Ishikawa (cell line): ENCODE results near the gene DOCK1.

Experiments
- CEBPB ChIP-seq: IDR thresholded peaks from 2 replicates; pipeline ENCODE4 v1.6.1; 2012
- CREB1 ChIP-seq: IDR thresholded peaks from 2 replicates; pipeline ENCODE4 v1.6.1; 2012; ENCODE audit warnings: low read depth
- EGR1 ChIP-seq: IDR thresholded peaks from 2 replicates; pipeline ENCODE4 v1.6.1; 2012
- EP300 ChIP-seq: IDR thresholded peaks from 2 replicates; pipeline ENCODE4 v1.6.1; 2012; ENCODE audit warnings: borderline replicate concordance
- FOXM1 ChIP-seq: IDR thresholded peaks from 2 replicates; pipeline ENCODE4 v1.6.1; 2012; ENCODE audit warnings: low read depth, borderline replicate concordance
- MAX ChIP-seq: IDR thresholded peaks from 2 replicates; pipeline ENCODE4 v1.6.1; 2012
- NFIC ChIP-seq: IDR thresholded peaks from 2 replicates; pipeline ENCODE4 v1.6.1; 2012
- RAD21 ChIP-seq: IDR thresholded peaks from 2 replicates; pipeline ENCODE4 v1.6.1; 2012; ENCODE audit warnings: low read depth
- REST ChIP-seq: IDR thresholded peaks from 2 replicates; pipeline ENCODE4 v1.6.1; 2012; ENCODE audit warnings: low read depth, mild to moderate bottlenecking
- TAF1 ChIP-seq: IDR thresholded peaks from 2 replicates; pipeline ENCODE4 v1.6.1; 2012; ENCODE audit warnings: low read depth, mild to moderate bottlenecking
- TCF12 ChIP-seq: IDR thresholded peaks from 2 replicates; pipeline ENCODE4 v1.6.1; 2012; ENCODE audit warnings: low read depth
- TEAD4 ChIP-seq: IDR thresholded peaks from 2 replicates; pipeline ENCODE4 v1.6.1; 2012
- USF1 ChIP-seq: IDR thresholded peaks from 2 replicates; pipeline ENCODE4 v1.6.1; 2012
- YY1 ChIP-seq: IDR thresholded peaks from 2 replicates; pipeline ENCODE4 v1.6.1; 2012; ENCODE audit warnings: low read depth
- ZBTB7A ChIP-seq: IDR thresholded peaks from 2 replicates; pipeline ENCODE4 v1.6.1; 2012; ENCODE audit warnings: low read depth

DOCK1 gene

GRCh38 chr10:127470911-127471310 lies 565.7 kb downstream of the DOCK1 start:
- no peak for TF ChIP-seq EGR1
- no peak for TF ChIP-seq RAD21
- no peak for TF ChIP-seq CEBPB
- no peak for TF ChIP-seq EP300
- TF ChIP-seq USF1 = no peak
- no peak for TF ChIP-seq REST
- no peak for TF ChIP-seq TCF12
- no peak for TF ChIP-seq NFIC
- no peak for TF ChIP-seq TEAD4
- no peak for TF ChIP-seq FOXM1
- no peak for TF ChIP-seq ZBTB7A
- TF ChIP-seq CREB1 = no peak
- no peak for TF ChIP-seq YY1
- TF ChIP-seq TAF1 = no peak
- TF ChIP-seq MAX = no peak

- no peak for TF ChIP-seq YY1
- TF ChIP-seq CREB1 = no peak
- TF ChIP-seq FOXM1 = no peak
- no peak for TF ChIP-seq EP300
- no peak for TF ChIP-seq TAF1
Measured at GRCh38 chr10:127472976-127473375, 567.7 kb downstream of the DOCK1 start.

- TF ChIP-seq NFIC = no peak
- TF ChIP-seq TAF1 = no peak
- TF ChIP-seq RAD21 = no peak
- TF ChIP-seq ZBTB7A = no peak
- no peak for TF ChIP-seq CREB1
- TF ChIP-seq TCF12 = no peak
- no peak for TF ChIP-seq USF1
- TF ChIP-seq EP300 = no peak
- no peak for TF ChIP-seq REST
Measured at GRCh38 chr10:127474501-127474900, 569.3 kb downstream of the DOCK1 start.

- TF ChIP-seq ZBTB7A (no peak), REST (peak; percentile 85)
Measured at GRCh38 chr10:127485153-127485857, 580.1 kb downstream of the DOCK1 start.

- TF ChIP-seq YY1 = no peak
- no peak for TF ChIP-seq MAX
- no peak for TF ChIP-seq ZBTB7A
- TF ChIP-seq EP300 = no peak
- no peak for TF ChIP-seq FOXM1
- TF ChIP-seq TCF12 = no peak
- no peak for TF ChIP-seq REST
- no peak for TF ChIP-seq TAF1
- TF ChIP-seq NFIC = no peak
Measured at GRCh38 chr10:127486355-127486754, 581.1 kb downstream of the DOCK1 start.
